ENCODE measurements around the gene CCHCR1.

CCHCR1 gene

DNA sequence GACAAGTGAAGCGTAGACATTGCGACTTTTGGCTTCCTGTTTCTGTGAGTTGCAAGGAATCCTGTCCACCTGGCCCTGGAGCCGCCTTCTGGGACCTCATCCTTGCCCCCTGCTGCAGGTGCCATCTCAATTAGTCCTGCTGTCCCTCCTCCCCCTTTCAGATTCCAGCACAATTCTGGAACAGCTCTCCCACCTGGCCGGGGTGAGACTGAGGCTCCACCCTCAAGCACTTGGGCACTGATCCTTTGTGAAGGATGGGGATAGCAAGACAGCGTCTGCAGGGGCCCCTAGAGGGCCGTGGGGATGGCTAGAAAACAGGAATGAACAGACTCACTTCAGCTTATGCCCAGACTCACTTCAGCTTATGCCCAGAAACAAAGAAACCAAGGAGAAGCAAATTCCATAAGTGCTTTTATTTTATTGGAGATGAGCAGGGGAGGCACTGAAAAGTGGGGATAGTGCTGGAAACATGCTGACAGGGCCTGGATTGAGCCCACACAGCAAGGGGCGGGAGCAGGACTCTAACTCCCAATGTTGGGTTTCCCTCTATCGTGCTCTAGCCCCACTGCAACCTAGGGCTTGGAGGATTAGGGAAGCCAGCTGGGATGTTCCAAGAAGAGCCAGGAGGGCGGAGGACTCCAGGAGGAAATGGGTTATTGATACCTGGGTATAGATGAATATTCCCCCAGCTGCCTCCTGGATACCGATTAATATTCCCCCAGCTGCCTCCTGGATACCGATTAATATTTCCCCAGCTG lies 46.6 kb downstream of the CCHCR1 start:
- DNase-seq (ENCODE audit: low read depth in 2 of 2): no peak

DNA sequence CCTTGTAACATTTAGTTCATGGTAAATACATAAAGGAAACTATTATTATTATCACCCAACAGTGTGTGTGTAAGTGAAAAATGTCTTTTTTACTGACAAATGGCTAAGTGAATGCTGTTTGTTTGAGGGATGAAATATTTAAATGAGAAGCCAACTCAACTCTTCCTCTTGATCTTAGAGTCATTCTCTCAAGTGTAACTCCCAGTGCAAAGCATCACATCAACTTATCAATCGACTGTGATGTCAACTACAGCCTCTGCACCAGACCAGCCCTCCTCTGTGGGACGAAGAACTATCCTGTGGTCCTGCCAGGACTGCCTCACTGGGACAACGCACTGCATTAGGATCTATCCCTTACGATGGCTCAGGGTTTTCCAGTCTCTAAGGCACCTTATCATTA lies 50.5 kb downstream of the CCHCR1 start:
- no peak for DNase-seq (ENCODE audit: low read depth in 2 of 2)

DNA sequence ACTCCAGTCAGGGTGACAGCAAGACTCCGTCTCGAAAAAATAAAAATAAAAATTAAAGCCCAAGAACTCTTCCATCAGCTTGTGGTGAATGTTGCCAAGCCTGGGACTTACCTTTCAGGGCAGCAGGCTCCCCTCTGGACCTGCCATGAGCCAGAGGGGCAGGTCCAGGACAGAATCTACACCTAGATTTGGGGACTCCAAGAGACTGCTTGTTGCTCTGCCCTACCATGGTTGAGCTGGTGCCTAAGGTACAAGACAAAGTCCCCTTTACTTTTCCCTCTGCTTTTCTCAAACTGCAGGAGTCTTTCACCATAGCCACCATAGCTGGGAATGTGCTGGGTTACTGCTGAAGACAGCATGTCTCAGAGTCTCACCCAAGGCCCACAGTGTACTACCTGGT lies 54.5 kb downstream of the CCHCR1 start:
- no peak for DNase-seq (ENCODE audit: low read depth in 2 of 2)

DNA sequence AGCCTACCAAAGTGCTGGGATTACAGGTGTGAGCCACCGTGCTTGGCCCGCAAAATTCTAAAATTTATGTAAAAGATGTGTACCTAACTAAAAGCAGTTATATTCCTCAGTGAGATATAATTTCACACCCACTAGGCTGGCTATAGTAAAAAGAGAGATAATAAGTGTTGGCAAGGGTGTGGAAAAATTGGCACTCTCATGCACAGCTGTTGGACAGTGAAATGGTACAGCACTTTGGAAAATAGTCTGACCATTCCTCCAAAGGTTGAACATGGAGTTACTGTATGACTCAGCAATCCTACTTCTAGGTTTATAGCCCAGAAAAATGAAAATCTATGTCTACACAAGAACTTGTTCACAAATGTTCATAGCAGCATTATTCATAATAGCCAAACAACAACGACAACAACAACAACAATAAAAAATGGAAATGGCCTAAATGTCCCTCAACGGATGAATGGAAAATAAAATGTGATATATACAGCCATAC lies 59.1 kb downstream of the CCHCR1 start:
- DNase-seq (ENCODE audit: low read depth in 2 of 2): no peak

DNA sequence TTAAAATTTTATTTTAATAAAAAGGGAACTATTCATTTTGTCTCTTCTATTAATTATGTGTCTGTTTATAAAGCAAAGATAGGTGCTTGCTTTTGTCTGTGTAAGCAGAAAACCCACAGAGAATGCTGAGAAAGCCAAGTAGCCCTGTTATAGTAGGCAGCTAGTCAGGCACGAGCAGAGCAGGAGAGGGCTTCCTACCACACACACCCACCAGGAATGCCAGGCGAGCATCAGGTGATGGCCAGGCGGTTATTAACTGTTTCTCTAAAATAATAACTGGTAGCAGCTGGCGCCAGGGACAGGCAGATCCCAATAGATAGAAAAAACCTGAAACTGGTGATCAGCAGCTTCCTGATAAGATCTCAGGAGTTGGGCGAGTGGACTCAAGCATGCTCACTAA lies 60.9 kb downstream of the CCHCR1 start:
- no peak for DNase-seq (ENCODE audit: low read depth in 2 of 2)

DNA sequence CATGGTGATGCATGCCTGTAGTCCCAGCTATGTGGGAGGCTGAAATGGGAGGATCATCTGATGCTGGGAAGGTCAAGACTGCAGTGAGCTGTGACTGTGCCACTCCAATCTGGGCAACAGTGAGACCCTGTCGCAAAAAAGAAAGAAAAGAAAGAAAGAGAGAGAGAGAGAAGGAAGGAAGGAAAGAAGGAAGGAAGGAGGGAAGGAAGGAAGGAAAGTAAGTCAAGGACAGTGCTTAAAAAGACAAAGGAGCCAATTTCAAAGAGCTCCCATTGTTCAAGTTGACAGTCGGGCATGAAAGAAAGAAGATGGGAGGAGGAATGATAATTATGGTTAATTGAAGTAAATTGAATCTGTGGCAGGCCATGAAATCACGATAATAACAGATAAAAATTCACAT lies 61.4 kb downstream of the CCHCR1 start:
- DNase-seq (ENCODE audit: low read depth in 2 of 2): no peak

DNA sequence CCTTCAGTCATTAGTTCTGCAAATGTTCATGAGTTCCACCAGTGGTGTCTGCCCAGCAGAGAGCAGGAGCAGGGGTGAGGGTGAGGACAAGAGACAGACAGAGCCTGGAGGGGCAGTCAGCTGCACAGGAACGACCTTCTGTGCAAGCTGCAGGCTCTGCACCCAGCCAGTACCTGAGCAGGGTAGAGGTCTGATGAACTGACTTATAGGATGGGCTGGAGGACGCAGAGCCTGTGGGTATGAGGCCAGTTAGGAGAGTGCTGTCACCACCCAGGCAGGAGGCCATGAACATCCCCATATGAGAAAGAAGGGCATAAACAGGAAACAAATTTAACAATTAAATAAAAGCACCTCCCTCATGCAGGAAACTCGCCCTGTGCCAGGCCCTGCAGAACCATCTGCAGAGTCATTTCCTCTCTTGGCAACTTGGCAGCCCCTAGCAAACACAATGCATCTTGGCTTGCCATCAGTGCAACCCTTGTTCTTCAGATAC lies 63.2 kb downstream of the CCHCR1 start:
- DNase-seq (ENCODE audit: low read depth in 2 of 2): no peak

DNA sequence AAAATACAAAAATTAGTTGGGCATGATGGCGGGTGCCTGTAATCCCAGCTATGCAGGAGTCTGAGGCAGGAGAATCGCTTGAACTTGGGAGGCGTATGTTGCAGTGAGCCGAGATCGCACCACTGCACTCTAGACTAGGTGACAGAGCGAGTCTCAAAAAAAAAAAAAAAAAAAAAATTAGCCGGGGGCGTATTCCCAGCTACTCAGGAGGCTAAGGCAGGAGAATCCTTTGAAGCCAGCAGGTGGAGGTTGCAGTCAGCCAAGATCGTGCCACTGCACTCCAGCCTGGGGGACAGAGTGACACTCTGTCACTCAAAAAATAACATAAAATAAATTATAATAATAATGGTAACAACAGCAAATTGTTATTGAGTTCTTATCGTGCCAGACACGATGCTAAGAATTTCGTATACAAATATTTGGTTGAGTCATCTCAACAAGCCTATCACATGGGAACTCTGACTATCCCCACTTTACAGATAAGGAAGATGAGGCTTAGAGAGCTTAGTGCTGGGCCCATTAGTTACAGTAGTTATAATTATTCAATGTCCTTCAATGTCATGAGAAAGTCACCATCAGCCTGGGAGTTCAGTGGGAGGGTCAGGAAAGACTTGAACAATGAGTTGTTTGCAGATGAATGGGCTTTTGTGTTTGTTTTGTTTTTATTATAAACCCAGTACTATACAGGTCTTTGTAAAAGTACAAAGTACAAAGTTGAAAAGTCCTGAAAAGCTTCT lies 64.7 kb downstream of the CCHCR1 start:
- no peak for DNase-seq (ENCODE audit: low read depth in 2 of 2)
